Trophoblast cell (in vitro differentiated cells and primary cell): ENCODE measurements around the gene LDHD.

Experiments used
- DNase-seq, 2 donors: peaks; one replicate each; pipeline ENCODE4 v3.0.0-alpha.2; 2016
- H2AFZ ChIP-seq: 2 replicates; pipeline ENCODE4 v1.6.1; 2013; ENCODE audit warnings: low read length, moderate library complexity, mild to moderate bottlenecking; ENCODE audit not compliant: insufficient read depth, poor library complexity
- H2AK5ac ChIP-seq: 2 replicates; pipeline ENCODE4 v1.6.1; 2013; ENCODE audit warnings: mild to moderate bottlenecking, low read length
- H2BK120ac ChIP-seq: 2 replicates; pipeline ENCODE4 v1.6.1; 2013; ENCODE audit warnings: low read length, mild to moderate bottlenecking, moderate library complexity; ENCODE audit not compliant: insufficient read depth, poor library complexity
- H2BK12ac ChIP-seq: 2 replicates; pipeline ENCODE4 v1.6.1; 2013; ENCODE audit warnings: mild to moderate bottlenecking, low read length, moderate library complexity
- H2BK5ac ChIP-seq: 2 replicates; pipeline ENCODE4 v1.6.1; 2013; ENCODE audit warnings: low read length, low read depth, moderate library complexity, mild to moderate bottlenecking; ENCODE audit not compliant: poor library complexity
- H3K14ac ChIP-seq: 2 replicates; pipeline ENCODE4 v1.6.1; 2013; ENCODE audit warnings: mild to moderate bottlenecking, low read length
- H3K18ac ChIP-seq: 2 replicates; pipeline ENCODE4 v1.6.1; 2013; ENCODE audit warnings: mild to moderate bottlenecking, low read length
- H3K23ac ChIP-seq: 2 replicates; pipeline ENCODE4 v1.6.1; 2013; ENCODE audit warnings: low read length
- H3K27ac ChIP-seq: 2 replicates; pipeline ENCODE4 v1.5.1; 2013; ENCODE audit warnings: low read depth, mild to moderate bottlenecking, inconsistent platforms, low read length, moderate library complexity
- H3K27me3 ChIP-seq: 2 replicates; pipeline ENCODE4 v1.6.1; 2013; ENCODE audit warnings: inconsistent platforms, mild to moderate bottlenecking, low read length, moderate library complexity; ENCODE audit not compliant: insufficient read depth
- H3K36me3 ChIP-seq, 2 experiments: 1 replicate in 1 of 2; 2 replicates in 1 of 2; pipeline ENCODE4 v1.6.1; 2013; ENCODE audit warnings: low read length in 2 of 2, mild to moderate bottlenecking in 2 of 2, moderate library complexity in 1 of 2; ENCODE audit not compliant: insufficient read depth in 2 of 2, control insufficient read depth in 1 of 2
- H3K4ac ChIP-seq: 2 replicates; pipeline ENCODE4 v1.6.1; 2013; ENCODE audit warnings: low read depth, mild to moderate bottlenecking, low read length, moderate library complexity
- H3K4me1 ChIP-seq, 2 experiments: 1 replicate in 1 of 2; 2 replicates in 1 of 2; pipeline ENCODE4 v1.6.1; 2013; ENCODE audit warnings: low read length in 2 of 2, mild to moderate bottlenecking in 2 of 2, moderate library complexity in 1 of 2; ENCODE audit not compliant: insufficient read depth in 2 of 2, control insufficient read depth in 1 of 2
- H3K4me2 ChIP-seq: 2 replicates; pipeline ENCODE4 v1.6.1; 2013; ENCODE audit warnings: inconsistent platforms, mild to moderate bottlenecking, low read length, moderate library complexity
- H3K4me3 ChIP-seq: 2 replicates; pipeline ENCODE4 v1.5.1; 2013; ENCODE audit warnings: mild to moderate bottlenecking, low read depth, low read length, inconsistent platforms
- H3K79me1 ChIP-seq: one replicate; pipeline ENCODE4 v1.6.1; 2013; ENCODE audit warnings: low read length
- H3K79me2 ChIP-seq: 2 replicates; pipeline ENCODE4 v1.6.1; 2013; ENCODE audit warnings: low read length, mild to moderate bottlenecking; ENCODE audit not compliant: control insufficient read depth, insufficient read depth, poor library complexity
- H3K9ac ChIP-seq: 2 replicates; pipeline ENCODE4 v1.6.1; 2013; ENCODE audit warnings: mild to moderate bottlenecking, low read length
- H3K9me3 ChIP-seq: 2 replicates; pipeline ENCODE4 v1.6.1; 2013; ENCODE audit warnings: low read depth, mild to moderate bottlenecking, control low read depth, inconsistent platforms, low read length; ENCODE audit not compliant: insufficient read depth
- H4K12ac ChIP-seq: 2 replicates; pipeline ENCODE4 v1.6.1; 2013; ENCODE audit warnings: low read depth, mild to moderate bottlenecking, low read length, moderate library complexity
- H4K8ac ChIP-seq: 2 replicates; pipeline ENCODE4 v1.6.1; 2013; ENCODE audit warnings: low read depth, mild to moderate bottlenecking, low read length, moderate library complexity
- H4K91ac ChIP-seq: one replicate; pipeline ENCODE4 v1.6.1; 2013; ENCODE audit warnings: low read depth, mild to moderate bottlenecking, low read length, moderate library complexity
- WGBS: extraction: QIAGEN DNeasy Blood & Tissue Kit; methylation state at CpG from one replicate; pipeline ENCODE4 v1.1.7; 2013; ENCODE audit warnings: missing lambda C conversion rate; ENCODE audit not compliant: insufficient read length, insufficient coverage; ENCODE audit errors: extremely low coverage; 5-methylcytosine and 5-hydroxymethylcytosine counted together

Gene LDHD

DNA sequence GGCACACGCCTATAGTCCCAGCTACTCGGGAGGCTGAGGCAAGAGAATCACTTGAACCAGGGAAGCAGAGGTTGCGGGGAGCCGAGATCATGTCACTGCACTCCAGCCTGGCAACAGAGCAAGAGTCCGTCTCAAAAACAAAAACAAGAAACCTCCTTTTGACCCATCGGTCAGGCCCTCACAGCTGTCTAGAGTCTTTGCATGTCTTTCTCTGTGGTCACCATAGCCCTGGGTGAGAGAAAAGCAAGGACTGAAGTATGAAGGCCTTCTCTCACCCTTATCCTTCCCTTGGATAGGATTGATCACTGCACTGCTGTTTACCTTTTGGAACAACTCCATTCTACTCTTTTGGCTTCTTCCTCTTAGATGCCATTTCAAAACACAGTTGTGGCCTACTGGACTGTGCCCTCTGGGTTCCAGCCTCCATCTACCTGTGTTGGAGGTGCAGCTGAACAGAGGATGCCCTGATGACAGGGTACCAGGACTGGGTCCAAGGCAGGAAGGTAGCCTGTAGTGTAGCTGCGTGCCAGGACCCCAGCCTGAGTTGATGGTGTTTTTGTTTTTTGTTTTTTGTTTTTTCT lies 37.1 kb downstream of the LDHD start:
- H3K18ac ChIP-seq = no peak overlapping the region
- no peak overlapping the region for H2BK120ac ChIP-seq
- DNase-seq = peak; percentile 84 to 89
- H2AFZ ChIP-seq = no peak overlapping the region
- H3K4ac ChIP-seq = no peak overlapping the region
- no peak overlapping the region for H4K91ac ChIP-seq
- no peak overlapping the region for H2AK5ac ChIP-seq
- no peak overlapping the region for H2BK5ac ChIP-seq
- no peak overlapping the region for H3K27ac ChIP-seq
- H3K27me3 ChIP-seq = no peaks in the 10 kb centered on the region
- peaks cover 2% of the 10 kb centered on the region for H3K79me2 ChIP-seq
- no peak overlapping the region for H2BK12ac ChIP-seq
- H4K12ac ChIP-seq = no peak overlapping the region
- no peak overlapping the region for H3K4me3 ChIP-seq
- no CpG with 5 or more reads among the region's 7 CpGs for WGBS
- no peak overlapping the region for H3K9ac ChIP-seq
- no peak overlapping the region for H3K23ac ChIP-seq
- H3K14ac ChIP-seq = no peak overlapping the region
- H3K36me3 ChIP-seq = peaks cover 0 to under 1% of the 10 kb centered on the region in 2 experiments
- no peaks in the 10 kb centered on the region for H3K79me1 ChIP-seq
- H4K8ac ChIP-seq = no peak overlapping the region
- H3K4me1 ChIP-seq = peaks cover 0 to 5% of the 10 kb centered on the region in 2 experiments
- no peak overlapping the region for H3K4me2 ChIP-seq
- peaks cover 2% of the 10 kb centered on the region for H3K9me3 ChIP-seq

DNA sequence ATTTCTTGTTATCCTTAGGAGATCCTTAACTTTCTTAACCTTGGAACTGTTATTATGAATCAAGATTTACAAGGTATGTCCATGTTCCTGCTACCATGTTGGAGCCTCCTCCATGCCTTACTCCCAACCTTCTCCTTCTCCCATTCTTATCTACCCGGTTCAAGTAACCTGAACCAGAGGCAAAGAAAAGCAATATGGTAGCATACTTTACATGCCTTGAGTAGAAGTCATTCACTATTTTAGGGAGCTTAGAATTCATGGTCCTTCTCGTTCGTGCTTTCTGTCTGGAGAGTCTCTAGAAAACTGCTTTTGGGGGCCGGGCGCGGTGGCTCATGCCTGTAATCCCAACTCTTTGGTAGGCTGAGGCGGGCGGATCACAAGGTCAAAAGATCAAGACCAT lies 37.7 kb downstream of the LDHD start:
- no peak overlapping the region for H3K9ac ChIP-seq
- H3K79me1 ChIP-seq = no peaks in the 10 kb centered on the region
- no peak overlapping the region for H2BK5ac ChIP-seq
- no peak overlapping the region for H3K4me3 ChIP-seq
- H3K14ac ChIP-seq = no peak overlapping the region
- no CpG with 5 or more reads among the region's 8 CpGs for WGBS
- H3K27ac ChIP-seq = no peak overlapping the region
- no peak overlapping the region for H2BK120ac ChIP-seq
- H3K36me3 ChIP-seq = no peaks in the 10 kb centered on the region
- H3K9me3 ChIP-seq = peaks cover 2% of the 10 kb centered on the region
- no peak overlapping the region for H3K23ac ChIP-seq
- peaks cover 2% of the 10 kb centered on the region for H3K79me2 ChIP-seq
- H4K91ac ChIP-seq = no peak overlapping the region
- DNase-seq = peak in 1 of 2 donors; percentile 82
- H3K4ac ChIP-seq = no peak overlapping the region
- H2BK12ac ChIP-seq = no peak overlapping the region
- H4K12ac ChIP-seq = no peak overlapping the region
- peaks cover 0 to 8% of the 10 kb centered on the region in 2 experiments for H3K4me1 ChIP-seq
- no peak overlapping the region for H2AFZ ChIP-seq
- no peak overlapping the region for H4K8ac ChIP-seq
- no peak overlapping the region for H3K18ac ChIP-seq
- H3K4me2 ChIP-seq = no peak overlapping the region
- H2AK5ac ChIP-seq = no peak overlapping the region
- no peaks in the 10 kb centered on the region for H3K27me3 ChIP-seq

DNA sequence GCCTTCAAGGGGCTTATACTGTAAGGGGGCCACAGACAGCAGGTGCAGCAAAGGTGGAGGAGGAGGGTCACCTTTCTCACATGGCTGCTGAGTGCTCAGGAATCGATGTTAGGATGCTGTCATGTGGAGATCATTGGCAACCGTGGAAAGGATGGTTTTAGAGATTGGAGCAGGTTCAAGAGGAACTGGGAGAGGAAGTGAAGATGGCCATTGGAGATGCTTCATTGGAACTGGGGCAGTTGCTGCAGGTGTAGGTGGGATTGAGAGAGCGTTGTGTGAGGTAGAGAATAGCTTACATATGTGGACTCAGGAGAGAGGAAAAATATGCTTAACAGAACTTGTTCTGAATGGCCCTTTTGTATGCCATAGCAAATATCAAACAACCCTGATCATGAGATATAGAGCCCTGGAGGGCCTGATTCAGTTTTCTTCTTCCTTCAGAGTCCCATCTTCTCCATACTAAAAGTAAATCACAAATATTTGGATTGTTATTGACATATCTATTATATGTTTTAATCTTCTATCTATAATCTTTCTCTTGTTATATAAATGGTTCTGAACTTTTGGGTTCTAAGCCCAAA lies 40.8 kb downstream of the LDHD start:
- Histone ChIP-seq H2BK120ac (no peak overlapping the region), H2BK5ac (no peak overlapping the region), H4K8ac (no peak overlapping the region), H3K4me2 (no peak overlapping the region), H3K79me2 (peaks cover 2% of the 10 kb centered on the region), H3K27ac (no peak overlapping the region), H4K12ac (no peak overlapping the region), H3K14ac (no peak overlapping the region), H3K9me3 (no peaks in the 10 kb centered on the region), H2BK12ac (no peak overlapping the region), H2AFZ (no peak overlapping the region), H4K91ac (no peak overlapping the region), H3K4ac (no peak overlapping the region), H3K79me1 (no peaks in the 10 kb centered on the region), H3K18ac (no peak overlapping the region), H3K27me3 (no peaks in the 10 kb centered on the region), H3K9ac (no peak overlapping the region), H3K23ac (no peak overlapping the region), H3K4me1 (peaks cover 3 to 12% of the 10 kb centered on the region in 2 experiments), H2AK5ac (no peak overlapping the region), H3K36me3 (no peaks in the 10 kb centered on the region), H3K4me3 (no peak overlapping the region)
- no CpG with 5 or more reads among the region's 3 CpGs for WGBS
- DNase-seq = no peak

DNA sequence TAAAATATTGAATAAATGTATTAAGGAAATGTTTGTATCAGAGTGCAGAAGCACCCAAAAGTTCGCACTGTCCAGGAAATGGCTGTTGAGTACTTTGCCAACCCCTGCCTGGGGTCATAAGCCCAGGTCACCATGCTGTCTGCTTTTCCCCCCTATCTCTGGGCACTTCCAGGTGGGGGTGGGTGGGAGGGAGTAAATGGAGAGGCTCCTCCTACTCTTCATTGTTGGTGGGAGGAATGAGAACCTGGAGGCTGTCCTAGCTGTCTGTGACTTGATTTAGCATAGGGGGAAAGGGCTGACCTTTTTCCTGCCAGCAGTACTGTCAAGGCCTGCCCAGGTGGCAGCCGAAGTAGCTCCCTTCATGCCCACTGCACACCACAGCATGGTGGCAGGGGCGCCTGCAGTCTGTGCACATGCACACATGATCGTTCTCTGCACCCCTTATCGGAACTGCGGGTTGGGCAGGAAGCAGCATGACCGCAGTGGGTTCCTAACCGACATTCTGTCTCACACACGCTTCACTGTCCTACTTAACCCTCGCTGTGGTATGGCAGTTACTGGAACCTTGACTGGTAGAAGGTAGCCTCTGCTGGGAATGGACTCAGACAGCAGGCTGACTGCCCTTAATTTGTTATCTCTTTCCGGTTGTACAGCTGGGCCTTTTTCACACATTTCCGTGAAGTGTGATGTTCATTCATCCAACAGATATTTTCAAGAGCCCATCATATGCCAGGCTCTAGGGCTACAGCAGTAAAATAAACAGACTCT lies 41.5 kb downstream of the LDHD start:
- Histone ChIP-seq H3K27me3 (no peaks in the 10 kb centered on the region), H3K36me3 (no peaks in the 10 kb centered on the region), H3K9me3 (no peaks in the 10 kb centered on the region), H2BK5ac (no peak overlapping the region), H3K9ac (peak overlapping the region; percentile 48), H3K14ac (no peak overlapping the region), H4K12ac (no peak overlapping the region), H3K79me1 (no peaks in the 10 kb centered on the region), H3K4me1 (peaks cover 5 to 17% of the 10 kb centered on the region in 2 experiments), H2AK5ac (no peak overlapping the region), H3K18ac (no peak overlapping the region), H3K4me3 (no peak overlapping the region), H4K8ac (no peak overlapping the region), H4K91ac (no peak overlapping the region), H3K23ac (no peak overlapping the region), H3K4me2 (no peak overlapping the region), H2BK12ac (no peak overlapping the region), H2AFZ (no peak overlapping the region), H3K79me2 (peaks cover 2% of the 10 kb centered on the region), H2BK120ac (no peak overlapping the region), H3K4ac (peak overlapping the region; percentile 35), H3K27ac (no peak overlapping the region)
- no peak for DNase-seq
- WGBS = no CpG with 5 or more reads among the region's 12 CpGs
